ENCODE measurements around the gene RREB1.

- TF ChIP-seq CTCF (IDR thresholded peaks at IDR 0.05; ENCODE audit: insufficient read depth, low read depth, low read length) (no peak), EZH2 (IDR thresholded peaks at IDR 0.05; ENCODE audit: insufficient read depth, low read length) (no peak)
Observed at GRCh38 chr6:7222197-7222596, 114.4 kb downstream of the RREB1 start.
